Glutamatergic neuron (in vitro differentiated cells): ENCODE measurements around the gene MIPOL1. TPM values are rescaled to one million over a fixed set of nuclear protein-coding genes. Genes with fewer than 3 reads are reported as not detected.
"Not testable (repeated sequence)": the region's sequence is repeated elsewhere in the genome, so short reads cannot be mapped to it uniquely, and the experiment has no call there.

Experiments used
- DNase-seq: peaks from one replicate; pipeline ENCODE4 v3.0.0; 2022
- H3K27ac Mint-ChIP-seq: one replicate; pipeline ENCODE4 v1.8.0; 2020; ENCODE audit warnings: mild to moderate bottlenecking, mixed read lengths, inconsistent platforms; ENCODE audit not compliant: unreplicated experiment
- H3K27me3 Mint-ChIP-seq: one replicate; pipeline ENCODE4 v1.8.0; 2020; ENCODE audit warnings: mild to moderate bottlenecking, moderate library complexity, mixed read lengths, inconsistent platforms; ENCODE audit not compliant: unreplicated experiment
- H3K36me3 Mint-ChIP-seq: one replicate; pipeline ENCODE4 v1.8.0; 2020; ENCODE audit warnings: mild to moderate bottlenecking, mixed read lengths, inconsistent platforms; ENCODE audit not compliant: unreplicated experiment
- H3K4me1 Mint-ChIP-seq: one replicate; pipeline ENCODE4 v1.8.0; 2020; ENCODE audit warnings: mild to moderate bottlenecking, low read depth, mixed read lengths, inconsistent platforms; ENCODE audit not compliant: unreplicated experiment
- H3K4me3 Mint-ChIP-seq: one replicate; pipeline ENCODE4 v1.8.0; 2020; ENCODE audit warnings: mild to moderate bottlenecking, mixed read lengths, inconsistent platforms; ENCODE audit not compliant: unreplicated experiment
- H3K9me3 Mint-ChIP-seq: one replicate; pipeline ENCODE4 v1.8.0; 2020; ENCODE audit warnings: mild to moderate bottlenecking, moderate library complexity, mixed read lengths, inconsistent platforms; ENCODE audit not compliant: unreplicated experiment
- CTCF ChIP-seq: fragments of 200-600 bp; sonication (generic); IDR thresholded peaks from one replicate; pipeline ENCODE4 v1.5.0; 2021; ENCODE audit not compliant: partially characterized antibody, unreplicated experiment
- total RNA-seq: library from RNA; stranded (reverse); fragmentation: NEBNext Ultra II Directional; extraction: Animal tissue kit (Norgen Biotek cat#: 25700); gene quantifications from one replicate; pipeline ENCODE4 v1.2.1, GENCODE V29; 2021; ENCODE audit not compliant: unreplicated experiment

MIPOL1 gene
- total RNA-seq, 1 donor from 2014 or later = 14.5 TPM

- H3K36me3 Mint-ChIP-seq = peaks cover 16% of the 10 kb centered on the region
- H3K27ac Mint-ChIP-seq = no peak overlapping the region
- H3K4me1 Mint-ChIP-seq = no peaks in the 10 kb centered on the region
- H3K9me3 Mint-ChIP-seq = peaks cover 5% of the 10 kb centered on the region
- peaks cover 5% of the 10 kb centered on the region for H3K27me3 Mint-ChIP-seq
- DNase-seq = no peak
- TF ChIP-seq CTCF = no peak
- H3K4me3 Mint-ChIP-seq = no peak overlapping the region
Observed at GRCh38 chr14:37157987-37158386, 39.8 kb upstream of the MIPOL1 start.

GRCh38 chr14:37162307-37162706, 35.4 kb upstream of the MIPOL1 start:
- not testable (repeated sequence) for H3K9me3 Mint-ChIP-seq, DNase-seq, H3K27me3 Mint-ChIP-seq, H3K27ac Mint-ChIP-seq, H3K4me1 Mint-ChIP-seq, H3K36me3 Mint-ChIP-seq, H3K4me3 Mint-ChIP-seq

- DNase-seq = no peak
- Mint-ChIP-seq H3K4me3 (no peak overlapping the region), H3K9me3 (no peaks in the 10 kb centered on the region), H3K36me3 (peaks cover 3% of the 10 kb centered on the region), H3K27ac (no peak overlapping the region), H3K27me3 (no peaks in the 10 kb centered on the region), H3K4me1 (no peaks in the 10 kb centered on the region)
- no peak for TF ChIP-seq CTCF
Observed at GRCh38 chr14:37165794-37166193, 31.9 kb upstream of the MIPOL1 start.

GRCh38 chr14:37167151-37168047, 30.3 kb upstream of the MIPOL1 start:
- H3K27me3 Mint-ChIP-seq = no peaks in the 10 kb centered on the region
- no peak overlapping the region for H3K4me3 Mint-ChIP-seq
- no peak overlapping the region for H3K27ac Mint-ChIP-seq
- H3K4me1 Mint-ChIP-seq = no peaks in the 10 kb centered on the region
- DNase-seq = no peak
- H3K9me3 Mint-ChIP-seq = peaks cover 2% of the 10 kb centered on the region
- no peaks in the 10 kb centered on the region for H3K36me3 Mint-ChIP-seq
- TF ChIP-seq CTCF = no peak

- Mint-ChIP-seq H3K4me3 (no peak overlapping the region), H3K27me3 (no peaks in the 10 kb centered on the region), H3K4me1 (no peaks in the 10 kb centered on the region), H3K9me3 (peaks cover 2% of the 10 kb centered on the region), H3K36me3 (no peaks in the 10 kb centered on the region), H3K27ac (no peak overlapping the region)
- TF ChIP-seq CTCF = no peak
- DNase-seq = no peak
Observed at GRCh38 chr14:37168721-37169120, 29.0 kb upstream of the MIPOL1 start.
